Putamen (tissue), 1 donor: ENCODE data around the gene RBM24.

ENCODE experiments used
- DNase-seq: peaks from one replicate; pipeline ENCODE4 v3.0.0-alpha.2; 2016; ENCODE audit warnings: low spot score

The RBM24 gene

DNA sequence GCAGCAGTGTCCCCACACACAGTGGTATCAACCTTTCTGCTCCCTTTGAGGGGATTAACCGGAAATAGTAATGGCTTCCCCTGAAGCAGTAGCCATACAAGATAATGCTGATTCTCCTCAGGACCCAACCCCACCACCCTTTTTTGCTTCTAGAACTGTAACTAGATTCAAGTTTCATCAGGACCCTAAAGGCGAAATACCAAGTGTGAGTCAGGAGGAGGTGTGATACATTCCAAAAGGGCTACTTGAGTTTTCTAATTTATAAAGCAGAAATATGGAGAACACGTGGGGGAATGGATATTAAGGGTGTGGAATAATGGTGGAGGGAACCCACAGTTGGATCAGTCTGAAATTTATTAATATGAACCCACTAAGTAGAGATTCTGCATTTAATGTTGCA, 60.7 kb downstream of the RBM24 start:
- DNase-seq = no peak

DNA sequence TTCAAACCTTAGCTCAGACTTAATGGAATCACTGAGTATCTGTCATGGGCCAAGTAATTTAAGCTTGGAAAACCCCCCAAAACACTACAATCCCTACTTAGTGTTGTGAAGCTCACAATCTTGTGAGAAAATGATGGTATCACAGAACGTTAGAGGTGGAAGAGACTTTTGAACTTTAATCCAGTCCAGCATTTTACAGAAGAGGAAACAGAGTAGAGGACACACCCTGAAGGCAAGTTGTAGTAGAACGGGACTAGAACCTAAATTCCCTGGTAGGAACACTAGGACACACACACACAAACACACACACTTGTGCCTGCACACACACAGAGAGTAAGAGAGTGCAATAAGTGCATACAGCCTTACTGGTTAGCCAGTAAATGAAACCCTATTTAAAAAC, 62.1 kb downstream of the RBM24 start:
- no peak for DNase-seq
